IMR-90 (cell line): Measurements from ENCODE around the gene ABCA4. TPM values are rescaled to one million over a fixed set of nuclear protein-coding genes. Genes with fewer than 3 reads are reported as not detected.

ENCODE experiments used
- ATAC-seq: fragments of 200-7000 bp; cut with Tn5 transposase; 2 replicates; pipeline ENCODE4 v1.9.1; 2020; ENCODE audit warnings: low read depth, mild to moderate bottlenecking, moderate library complexity
- BruUV-seq: library from RNA; stranded (reverse); fragments of 400-500 nt; replicated peaks from 2 replicates; lab custom pipeline; 2021; lab: Mats Ljungman, UMichigan
- CTCF ChIA-PET: fragments of 300-600 bp; formaldehyde crosslinking; extraction: SDS; loops from one replicate; lab custom pipeline; 2021; ENCODE audit warnings: antibody characterized with exemption; lab: Yijun Ruan, JAX
- POLR2A ChIA-PET: fragments of 300-600 bp; sonication (Branson Sonifier 250); formaldehyde crosslinking; loops from one replicate; lab custom pipeline; 2022; ENCODE audit warnings: antibody characterized with exemption; ENCODE audit not compliant: unreplicated experiment; lab: Charles Lee
- DNase-seq: peaks from one replicate; pipeline ENCODE4 v3.0.0; 2013
- H2AFZ ChIP-seq: replicated peaks from 2 replicates; pipeline ENCODE3; 2013; ENCODE audit warnings: low read length, mild to moderate bottlenecking; ENCODE audit not compliant: poor library complexity
- H2AK5ac ChIP-seq: 2 replicates; pipeline ENCODE4 v1.6.1; 2013; ENCODE audit warnings: low read depth, low read length, inconsistent platforms
- H2AK9ac ChIP-seq: replicated peaks from 2 replicates; pipeline ENCODE3; 2013; ENCODE audit warnings: mild to moderate bottlenecking, low read depth, low read length, moderate library complexity; ENCODE audit not compliant: poor library complexity
- H2BK120ac ChIP-seq: 2 replicates; pipeline ENCODE4 v1.6.1; 2013; ENCODE audit warnings: low read depth, low read length, inconsistent platforms
- H2BK15ac ChIP-seq: 3 replicates; pipeline ENCODE4 v1.6.1; 2013; ENCODE audit warnings: low read depth, low read length, inconsistent platforms
- H2BK20ac ChIP-seq: 2 replicates; pipeline ENCODE4 v1.6.1; 2013; ENCODE audit warnings: low read depth, mild to moderate bottlenecking, inconsistent platforms, low read length, moderate library complexity
- H2BK5ac ChIP-seq: 2 replicates; pipeline ENCODE4 v1.6.1; 2013; ENCODE audit warnings: mild to moderate bottlenecking, low read depth, low read length, inconsistent platforms; ENCODE audit not compliant: poor library complexity, severe bottlenecking
- H3K14ac ChIP-seq: replicated peaks from 2 replicates; pipeline ENCODE4 v1.6.1; 2013; ENCODE audit warnings: low read depth, low read length, inconsistent platforms
- H3K18ac ChIP-seq: 2 replicates; pipeline ENCODE4 v1.6.1; 2013; ENCODE audit warnings: low read depth, low read length, control low read depth
- H3K23ac ChIP-seq: 2 replicates; pipeline ENCODE4 v1.6.1; 2013; ENCODE audit warnings: low read depth, low read length, inconsistent platforms
- H3K27ac ChIP-seq: 2 replicates; pipeline ENCODE4 v1.5.1; 2013; ENCODE audit warnings: mild to moderate bottlenecking, control low read depth, low read length; ENCODE audit not compliant: insufficient read depth
- H3K27me3 ChIP-seq: 2 replicates; pipeline ENCODE4 v1.6.1; 2013; ENCODE audit warnings: low read length; ENCODE audit not compliant: control insufficient read depth, insufficient read depth
- H3K36me3 ChIP-seq: 2 replicates; pipeline ENCODE4 v1.6.1; 2013; ENCODE audit warnings: low read length, mixed read lengths; ENCODE audit not compliant: control insufficient read depth, insufficient read depth
- H3K4ac ChIP-seq: 2 replicates; pipeline ENCODE4 v1.6.1; 2013; ENCODE audit warnings: low read depth, low read length, inconsistent platforms
- H3K4me1 ChIP-seq: 2 replicates; pipeline ENCODE4 v1.6.1; 2013; ENCODE audit warnings: low read length, mixed read lengths; ENCODE audit not compliant: control insufficient read depth, insufficient read depth
- H3K4me2 ChIP-seq: 2 replicates; pipeline ENCODE4 v1.6.1; 2013; ENCODE audit warnings: low read depth, mild to moderate bottlenecking, control low read depth, low read length, moderate library complexity
- H3K4me3 ChIP-seq: 2 replicates; pipeline ENCODE4 v1.5.1; 2013; ENCODE audit warnings: low read depth, mild to moderate bottlenecking, control low read depth, low read length, moderate library complexity; ENCODE audit not compliant: insufficient read depth
- H3K56ac ChIP-seq: 2 replicates; pipeline ENCODE4 v1.6.1; 2013; ENCODE audit warnings: low read length, inconsistent platforms; ENCODE audit not compliant: insufficient read depth; ENCODE audit errors: extremely low read depth
- H3K79me1 ChIP-seq, 2 experiments: 2 replicates each; pipeline ENCODE4 v1.6.1; 2013; ENCODE audit warnings: low read length in 2 of 2, inconsistent platforms in 1 of 2, low read depth in 1 of 2
- H3K9ac ChIP-seq: 2 replicates; pipeline ENCODE4 v1.6.1; 2013; ENCODE audit warnings: low read depth, low read length, control low read depth
- H3K9me1 ChIP-seq: 2 replicates; pipeline ENCODE4 v1.6.1; 2013; ENCODE audit warnings: low read length, inconsistent platforms; ENCODE audit not compliant: insufficient read depth
- H3K9me3 ChIP-seq: 2 replicates; pipeline ENCODE4 v1.6.1; 2013; ENCODE audit warnings: low read length; ENCODE audit not compliant: control insufficient read depth, insufficient read depth
- H4K20me1 ChIP-seq: 2 replicates; pipeline ENCODE4 v1.6.1; 2013; ENCODE audit warnings: low read length, inconsistent platforms; ENCODE audit not compliant: insufficient read depth
- H4K5ac ChIP-seq: 2 replicates; pipeline ENCODE4 v1.6.1; 2013; ENCODE audit warnings: mild to moderate bottlenecking, low read depth, low read length, control low read depth
- H4K8ac ChIP-seq, 2 experiments: 2 replicates each; pipeline ENCODE4 v1.6.1; 2013; ENCODE audit warnings: low read depth in 2 of 2, low read length in 2 of 2, control low read depth in 1 of 2, inconsistent platforms in 1 of 2
- H4K91ac ChIP-seq: 2 replicates; pipeline ENCODE4 v1.6.1; 2013; ENCODE audit warnings: low read depth, low read length, inconsistent platforms; ENCODE audit not compliant: insufficient read depth
- BHLHE40 ChIP-seq: fragments of 150-350 bp; IDR thresholded peaks from 2 replicates; pipeline ENCODE4 v1.6.1; 2016; ENCODE audit warnings: mild to moderate bottlenecking, low read depth, low read length
- CEBPB ChIP-seq: IDR thresholded peaks from 2 replicates; pipeline ENCODE4 v1.6.1; 2012; ENCODE audit warnings: low read depth, low read length, improper control_type of control experiment
- CHD1 ChIP-seq: IDR thresholded peaks from 2 replicates; pipeline ENCODE4 v1.6.1; 2012; ENCODE audit warnings: low read depth, low read length, improper control_type of control experiment
- CTCF ChIP-seq: conservative IDR thresholded peaks from 2 replicates; pipeline ENCODE4 v1.5.1; 2012; ENCODE audit warnings: mild to moderate bottlenecking, low read depth, low read length, improper control_type of control experiment
- ELK1 ChIP-seq: fragments of 150-350 bp; IDR thresholded peaks from 2 replicates; pipeline ENCODE4 v1.6.1; 2016; ENCODE audit warnings: low read depth, mild to moderate bottlenecking, low read length, moderate library complexity, borderline replicate concordance
- FOS ChIP-seq: fragments of 150-350 bp; IDR thresholded peaks from 2 replicates; pipeline ENCODE4 v1.6.1; 2016; ENCODE audit warnings: low read depth, low read length
- MAFK ChIP-seq: IDR thresholded peaks from 2 replicates; pipeline ENCODE4 v1.6.1; 2012; ENCODE audit warnings: low read depth, low read length, improper control_type of control experiment
- MAZ ChIP-seq: IDR thresholded peaks from 2 replicates; pipeline ENCODE4 v1.6.1; 2012; ENCODE audit warnings: low read depth, mild to moderate bottlenecking, low read length, improper control_type of control experiment, moderate library complexity, borderline replicate concordance
- MXI1 ChIP-seq: IDR thresholded peaks from 2 replicates; pipeline ENCODE4 v1.6.1; 2012; ENCODE audit warnings: low read depth, mild to moderate bottlenecking, low read length, moderate library complexity, borderline replicate concordance
- NFE2L2 ChIP-seq: fragments of 150-350 bp; IDR thresholded peaks from 2 replicates; pipeline ENCODE4 v1.6.1; 2016; ENCODE audit warnings: low read depth, mild to moderate bottlenecking, low read length
- POLR2A ChIP-seq: IDR thresholded peaks from 2 replicates; pipeline ENCODE4 v1.6.1; 2012; ENCODE audit warnings: mild to moderate bottlenecking, low read depth, low read length
- RAD21 ChIP-seq: IDR thresholded peaks from 2 replicates; pipeline ENCODE4 v1.6.1; 2012; ENCODE audit warnings: low read length, improper control_type of control experiment
- RCOR1 ChIP-seq: IDR thresholded peaks from 2 replicates; pipeline ENCODE4 v1.6.1; 2012; ENCODE audit warnings: mild to moderate bottlenecking, low read length, improper control_type of control experiment; ENCODE audit not compliant: insufficient replicate concordance
- RFX5 ChIP-seq: IDR thresholded peaks from 2 replicates; pipeline ENCODE4 v1.8.0; 2012; ENCODE audit warnings: low read depth, mild to moderate bottlenecking, low read length, moderate library complexity
- SMC3 ChIP-seq: fragments of 150-350 bp; IDR thresholded peaks from 2 replicates; pipeline ENCODE4 v1.6.1; 2016; ENCODE audit warnings: low read depth, mild to moderate bottlenecking, antibody characterized with exemption, low read length, moderate library complexity
- USF2 ChIP-seq: fragments of 150-350 bp; IDR thresholded peaks from 2 replicates; pipeline ENCODE4 v1.6.1; 2017; ENCODE audit warnings: mild to moderate bottlenecking, antibody characterized with exemption, low read length, low read depth
- WGBS, 2 experiments: methylation state at CpG; one replicate each; pipeline versions ENCODE4 v1.1.5 to v1.1.7; 2013; ENCODE audit warnings: missing lambda C conversion rate in 2 of 2; ENCODE audit not compliant: insufficient read length in 1 of 2; ENCODE audit errors: extremely low coverage in 2 of 2; 5-methylcytosine and 5-hydroxymethylcytosine counted together
- dilution Hi-C: fragments of 300-500 bp; cut with HindIII; formaldehyde crosslinking; loops from one replicate; pipeline ENCODE4 v1.14.3; 2018; ENCODE audit warnings: low sequenced_read_pairs; ENCODE audit not compliant: unreplicated experiment
- in situ Hi-C: fragments of 300-500 bp; cut with MboI; formaldehyde crosslinking; loops from 3 replicates; pipeline ENCODE4 v1.14.3; 2019; ENCODE audit warnings: low sequenced_read_pairs, inconsistent platforms, mixed read lengths
- intact Hi-C: fragments of 100-400 bp; cut with micrococcal nuclease; formaldehyde crosslinking; loops from 2 replicates; pipeline ENCODE4 v1.10.0; 2022
- polyA plus RNA-seq, 3 experiments: library from polyadenylated mRNA; depleted of rRNA; stranded (reverse); fragments of >200 nt; gene quantifications; 2 replicates each; pipeline ENCODE4 v1.2.3, GENCODE V29; 2012; ENCODE audit warnings: low replicate concordance in 1 of 3
- total RNA-seq: library from RNA; depleted of rRNA; stranded (reverse); fragments of >200 nt; gene quantifications from 2 replicates; pipeline ENCODE4 v1.2.3, GENCODE V29; 2012

ABCA4 gene
- total and polyA plus RNA-seq, 2 of the 4 experiments (the other 2 are of a cell fraction) = under 0.01 to 0.36 TPM

- Histone ChIP-seq H3K27me3 (peaks cover 11% of the 10 kb centered on the region), H2BK5ac (no peak overlapping the region), H3K56ac (no peak overlapping the region), H2AFZ (no peak overlapping the region), H3K4ac (no peak overlapping the region), H3K36me3 (no peaks in the 10 kb centered on the region), H3K4me1 (no peaks in the 10 kb centered on the region), H3K4me3 (no peak overlapping the region), H3K27ac (no peak overlapping the region), H3K4me2 (no peak overlapping the region), H3K9me3 (no peaks in the 10 kb centered on the region), H4K20me1 (no peaks in the 10 kb centered on the region), H4K91ac (no peak overlapping the region), H2AK9ac (no peak overlapping the region), H2BK15ac (no peak overlapping the region), H3K18ac (no peak overlapping the region), H3K9me1 (no peaks in the 10 kb centered on the region), H3K23ac (no peak overlapping the region), H4K8ac (no peak overlapping the region), H3K9ac (no peak overlapping the region), H3K79me1 (no peaks in the 10 kb centered on the region), H3K14ac (no peak overlapping the region), H2AK5ac (no peak overlapping the region), H4K5ac (no peak overlapping the region), H2BK20ac (no peak overlapping the region), H2BK120ac (no peak overlapping the region)
- dilution Hi-C loops = no loop called here
- no CpG with 5 or more reads among the region's 3 CpGs for WGBS, 2 experiments
- POLR2A ChIA-PET = no interaction called here
- in situ Hi-C loops = no loop called here
- CTCF ChIA-PET = interaction anchor here (0.6 kb wide), 1 partner anchor 327 kb away, joined by 3 read pairs; no protein-coding TSS in a partner anchor
- DNase-seq (no peak), ATAC-seq (no peak)
- TF ChIP-seq SMC3 (no peak), FOS (no peak), BHLHE40 (no peak), RCOR1 (no peak), CHD1 (no peak), MAFK (no peak), RAD21 (no peak), CEBPB (no peak), CTCF (no peak), RFX5 (no peak), POLR2A (no peak), USF2 (no peak), MXI1 (no peak), MAZ (no peak), ELK1 (no peak), NFE2L2 (no peak)
- intact Hi-C loops = no loop called here
- no TSS peak for BruUV-seq
Observed at GRCh38 chr1:93999840-94000415, 121.0 kb downstream of the ABCA4 start.
